Airway epithelial cell (primary cell): ENCODE results near the gene PRR30. TPM values are rescaled to one million over a fixed set of nuclear protein-coding genes. Genes with fewer than 3 reads are reported as not detected.

ENCODE experiments used
- total RNA-seq: library from RNA; depleted of rRNA; stranded (reverse); fragments of >200 nt; gene quantifications from 2 replicates; pipeline ENCODE4 v1.2.3, GENCODE V29; 2015

The PRR30 gene
- total RNA-seq: not detected in 2 replicates

GRCh38 chr2:27139310-27139709 lies at the start of gene PRR30:
TSS of gene PRR30 (minus strand) at chr2:27139410. CDS start at chr2:27138329, 1,081 bp downstream.

GRCh38 chr2:27148801-27149439 lies 9.7 kb upstream of the PRR30 start, which contains the start of gene TCF23:
TSS of gene TCF23 (plus strand) at chr2:27149004. CDS start at chr2:27149134, 130 bp downstream.

GRCh38 chr2:27133905-27134780 lies 5.1 kb downstream of the PRR30 start, which contains the start of gene PREB:
TSS of gene PREB (minus strand) at chr2:27134636. CDS start at chr2:27134421, 215 bp downstream.

GRCh38 chr2:27123302-27124150 lies 15.7 kb downstream of the PRR30 start, which contains the start of gene ABHD1:
TSS of gene ABHD1 (plus strand) at chr2:27123815. CDS start at chr2:27123949, 134 bp downstream.

GRCh38 chr2:27118525-27119329 lies 20.5 kb downstream of the PRR30 start, which contains the start of gene CGREF1:
TSS of gene CGREF1 (minus strand) at chr2:27119128. CDS start at chr2:27104366, 14,762 bp downstream.

Other genes starting within 250 kb of the PRR30 start
- gene MAPRE3, start 168.8 kb downstream of the PRR30 start, total RNA-seq: 3.9 and 5.8 TPM in 2 replicates
- gene TMEM214, start 106.4 kb downstream of the PRR30 start, total RNA-seq: 22.2 and 28.2 TPM in 2 replicates
- gene AGBL5, start 87.7 kb downstream of the PRR30 start, total RNA-seq: 19.3 and 23.4 TPM in 2 replicates
- gene OST4, start 67.8 kb downstream of the PRR30 start, total RNA-seq: 257 and 386 TPM in 2 replicates
- gene EMILIN1, start 60.8 kb downstream of the PRR30 start, total RNA-seq: 5.8 and 6.1 TPM in 2 replicates
- gene KHK, start 52.6 kb downstream of the PRR30 start, total RNA-seq: 2.2 and 4.6 TPM in 2 replicates
- gene CGREF1, start 20.3 kb downstream of the PRR30 start, total RNA-seq: 0.70 and 3.2 TPM in 2 replicates
- not detected in 2 replicates for gene ABHD1, start 15.6 kb downstream of the PRR30 start, total RNA-seq
- gene PREB, start 4.8 kb downstream of the PRR30 start, total RNA-seq: 59.9 and 68.1 TPM in 2 replicates
- gene TCF23, start 9.6 kb upstream of the PRR30 start, total RNA-seq: not detected in 2 replicates
- gene ATRAID, start 72.6 kb upstream of the PRR30 start, total RNA-seq: 120 and 148 TPM in 2 replicates
- gene SLC5A6, start 72.9 kb upstream of the PRR30 start, total RNA-seq: 29.6 and 40.1 TPM in 2 replicates
- 43.7 and 51.4 TPM in 2 replicates for gene CAD, start 78.0 kb upstream of the PRR30 start, total RNA-seq
- not detected in 2 replicates for gene SLC30A3, start 123.6 kb upstream of the PRR30 start, total RNA-seq
- gene DNAJC5G, start 136.0 kb upstream of the PRR30 start, total RNA-seq: not detected in 2 replicates
- not detected in 2 replicates for gene TRIM54, start 143.0 kb upstream of the PRR30 start, total RNA-seq
- 0.49 and 1.7 TPM in 2 replicates for gene UCN, start 169.0 kb upstream of the PRR30 start, total RNA-seq
- 73.2 and 88.3 TPM in 2 replicates for gene MPV17, start 183.7 kb upstream of the PRR30 start, total RNA-seq
- gene GTF3C2, start 217.4 kb upstream of the PRR30 start, total RNA-seq: 38.6 and 48.0 TPM in 2 replicates
- 35.3 and 37.6 TPM in 2 replicates for gene EIF2B4, start 230.9 kb upstream of the PRR30 start, total RNA-seq
- 86.1 and 106 TPM in 2 replicates for gene SNX17, start 231.2 kb upstream of the PRR30 start, total RNA-seq
- gene ZNF513, start 241.3 kb upstream of the PRR30 start, total RNA-seq: 9.1 and 11.0 TPM in 2 replicates